ENCODE measurements around the gene MLPH.

MLPH gene

DNA sequence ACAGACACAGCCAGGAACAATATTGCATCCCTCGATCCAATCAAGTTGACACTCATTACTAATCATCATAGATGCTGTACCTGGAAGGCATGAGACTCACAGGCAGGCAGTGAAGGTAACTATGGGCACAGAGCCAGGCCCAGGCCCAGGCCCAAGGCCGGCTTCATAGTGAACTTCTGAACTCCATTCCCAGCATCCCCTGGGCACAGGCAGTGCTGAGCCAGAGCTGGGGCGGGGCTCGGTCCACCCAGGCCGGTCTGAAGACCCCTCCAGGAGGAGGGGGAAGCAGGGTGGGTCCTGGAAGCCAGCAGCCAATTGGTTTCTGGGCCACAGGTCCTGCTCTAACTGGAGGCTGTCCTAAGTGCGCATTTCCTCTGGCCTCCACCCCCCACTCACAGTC, 37.6 kb downstream of the MLPH start:
- no peaks in the 10 kb centered on the region for H3F3A ChIP-seq (ENCODE audit: insufficient read depth)
- no peaks in the 10 kb centered on the region for H4K20me1 ChIP-seq (ENCODE audit: low read depth, low read length)
- no peak overlapping the region for H3K27ac ChIP-seq (ENCODE audit: low read depth, low read length)
- no peaks in the 10 kb centered on the region for H3K79me2 ChIP-seq (ENCODE audit: insufficient read depth, low read length)
- no peaks in the 10 kb centered on the region for H3K36me3 ChIP-seq (ENCODE audit: low read length)
- TF ChIP-seq, protein P1, sequence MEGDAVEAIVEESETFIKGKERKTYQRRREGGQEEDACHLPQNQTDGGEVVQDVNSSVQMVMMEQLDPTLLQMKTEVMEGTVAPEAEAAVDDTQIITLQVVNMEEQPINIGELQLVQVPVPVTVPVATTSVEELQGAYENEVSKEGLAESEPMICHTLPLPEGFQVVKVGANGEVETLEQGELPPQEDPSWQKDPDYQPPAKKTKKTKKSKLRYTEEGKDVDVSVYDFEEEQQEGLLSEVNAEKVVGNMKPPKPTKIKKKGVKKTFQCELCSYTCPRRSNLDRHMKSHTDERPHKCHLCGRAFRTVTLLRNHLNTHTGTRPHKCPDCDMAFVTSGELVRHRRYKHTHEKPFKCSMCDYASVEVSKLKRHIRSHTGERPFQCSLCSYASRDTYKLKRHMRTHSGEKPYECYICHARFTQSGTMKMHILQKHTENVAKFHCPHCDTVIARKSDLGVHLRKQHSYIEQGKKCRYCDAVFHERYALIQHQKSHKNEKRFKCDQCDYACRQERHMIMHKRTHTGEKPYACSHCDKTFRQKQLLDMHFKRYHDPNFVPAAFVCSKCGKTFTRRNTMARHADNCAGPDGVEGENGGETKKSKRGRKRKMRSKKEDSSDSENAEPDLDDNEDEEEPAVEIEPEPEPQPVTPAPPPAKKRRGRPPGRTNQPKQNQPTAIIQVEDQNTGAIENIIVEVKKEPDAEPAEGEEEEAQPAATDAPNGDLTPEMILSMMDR (IDR thresholded peaks at IDR 0.05; ENCODE audit: insufficient read depth, low read length, poor library complexity, severe bottlenecking), result no peak
- TF ChIP-seq EZH2phosphoT487 (conservative IDR thresholded peaks at IDR 0.05; ENCODE audit: low read length), result no peak
- H3K9ac ChIP-seq (ENCODE audit: low read length), result no peak overlapping the region
- no peak overlapping the region for H3K4me2 ChIP-seq (ENCODE audit: low read depth, low read length, poor library complexity, severe bottlenecking)
- no peaks in the 10 kb centered on the region for H3K9me2 ChIP-seq (replicated peaks; ENCODE audit: insufficient read depth, low read length)
- no peaks in the 10 kb centered on the region for H3K9me3 ChIP-seq (ENCODE audit: insufficient read depth, low read length)
- H3K27me3 ChIP-seq (ENCODE audit: low read length), result no peaks in the 10 kb centered on the region
- no peak overlapping the region for H3K4me3 ChIP-seq (ENCODE audit: insufficient read depth, low read length, poor library complexity, severe bottlenecking)
- H2AFZ ChIP-seq (ENCODE audit: low read depth, low read length, severe bottlenecking), result no peak overlapping the region

DNA sequence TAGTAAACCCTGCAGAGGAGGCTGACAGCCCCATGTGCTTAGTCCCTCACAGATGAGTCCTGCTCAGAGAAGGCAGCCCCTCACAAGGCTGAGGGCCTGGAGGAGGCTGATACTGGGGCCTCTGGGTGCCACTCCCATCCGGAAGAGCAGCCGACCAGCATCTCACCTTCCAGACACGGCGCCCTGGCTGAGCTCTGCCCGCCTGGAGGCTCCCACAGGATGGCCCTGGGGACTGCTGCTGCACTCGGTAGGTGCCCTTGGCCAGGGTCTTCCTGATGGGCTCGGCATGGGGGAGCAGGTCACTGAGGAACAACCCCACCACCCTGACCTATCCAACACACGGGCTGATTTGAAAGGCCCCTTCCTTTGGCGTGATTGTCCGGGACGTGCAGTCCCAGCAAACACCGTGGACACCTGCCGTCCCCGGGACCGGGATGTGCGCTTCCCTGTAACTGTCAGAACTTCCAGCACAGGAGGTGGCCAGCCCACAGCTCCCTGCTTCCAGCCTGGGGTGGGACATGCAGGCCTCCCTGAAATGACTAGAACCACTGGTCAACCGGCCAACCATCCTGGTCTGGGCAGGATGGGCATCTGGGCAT, 38.6 kb downstream of the MLPH start:
- Histone ChIP-seq H3K9me2 (replicated peaks; ENCODE audit: insufficient read depth, low read length) (no peaks in the 10 kb centered on the region), H2AFZ (ENCODE audit: low read depth, low read length, severe bottlenecking) (no peak overlapping the region), H3K9me3 (ENCODE audit: insufficient read depth, low read length) (no peaks in the 10 kb centered on the region), H3K4me2 (ENCODE audit: low read depth, low read length, poor library complexity, severe bottlenecking) (no peak overlapping the region), H3K27ac (ENCODE audit: low read depth, low read length) (no peak overlapping the region), H4K20me1 (ENCODE audit: low read depth, low read length) (no peaks in the 10 kb centered on the region), H3F3A (ENCODE audit: insufficient read depth) (no peaks in the 10 kb centered on the region), H3K4me3 (ENCODE audit: insufficient read depth, low read length, poor library complexity, severe bottlenecking) (no peak overlapping the region), H3K9ac (ENCODE audit: low read length) (no peak overlapping the region), H3K27me3 (ENCODE audit: low read length) (no peaks in the 10 kb centered on the region), H3K79me2 (ENCODE audit: insufficient read depth, low read length) (no peaks in the 10 kb centered on the region), H3K36me3 (ENCODE audit: low read length) (no peaks in the 10 kb centered on the region)
- TF ChIP-seq EZH2phosphoT487 (conservative IDR thresholded peaks at IDR 0.05; ENCODE audit: low read length), result no peak
- TF ChIP-seq, protein P1 (IDR thresholded peaks at IDR 0.05; ENCODE audit: insufficient read depth, low read length, poor library complexity, severe bottlenecking), result no peak

DNA sequence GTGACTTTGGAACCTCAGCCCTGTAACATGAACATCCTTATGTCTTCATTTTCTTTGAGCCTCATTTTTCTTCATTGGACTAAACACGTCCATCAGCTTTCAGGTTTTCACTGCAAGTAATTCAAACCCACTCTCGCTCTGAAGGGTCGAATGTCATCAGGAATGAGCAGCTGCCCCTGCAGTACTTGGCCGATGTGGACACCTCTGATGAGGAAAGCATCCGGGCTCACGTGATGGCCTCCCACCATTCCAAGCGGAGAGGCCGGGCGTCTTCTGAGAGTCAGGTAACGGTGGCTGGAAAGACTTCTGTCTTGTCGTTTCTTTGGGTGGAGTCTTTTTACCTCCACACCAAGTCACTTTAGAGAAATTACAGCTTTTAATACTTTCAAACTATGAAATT, 40.2 kb downstream of the MLPH start:
- H2AFZ ChIP-seq (ENCODE audit: low read depth, low read length, severe bottlenecking), result no peak overlapping the region
- TF ChIP-seq, protein P1 (IDR thresholded peaks at IDR 0.05; ENCODE audit: insufficient read depth, low read length, poor library complexity, severe bottlenecking), result no peak
- TF ChIP-seq EZH2phosphoT487 (conservative IDR thresholded peaks at IDR 0.05; ENCODE audit: low read length), result no peak
- no peaks in the 10 kb centered on the region for H3F3A ChIP-seq (ENCODE audit: insufficient read depth)
- H4K20me1 ChIP-seq (ENCODE audit: low read depth, low read length), result no peaks in the 10 kb centered on the region
- H3K4me3 ChIP-seq (ENCODE audit: insufficient read depth, low read length, poor library complexity, severe bottlenecking), result no peak overlapping the region
- H3K27me3 ChIP-seq (ENCODE audit: low read length), result no peaks in the 10 kb centered on the region
- H3K27ac ChIP-seq (ENCODE audit: low read depth, low read length), result no peak overlapping the region
- no peaks in the 10 kb centered on the region for H3K79me2 ChIP-seq (ENCODE audit: insufficient read depth, low read length)
- H3K9me3 ChIP-seq (ENCODE audit: insufficient read depth, low read length), result no peaks in the 10 kb centered on the region
- no peaks in the 10 kb centered on the region for H3K36me3 ChIP-seq (ENCODE audit: low read length)
- no peak overlapping the region for H3K9ac ChIP-seq (ENCODE audit: low read length)
- H3K9me2 ChIP-seq (replicated peaks; ENCODE audit: insufficient read depth, low read length), result no peaks in the 10 kb centered on the region
- H3K4me2 ChIP-seq (ENCODE audit: low read depth, low read length, poor library complexity, severe bottlenecking), result no peak overlapping the region
